ENCODE measurements around the gene GALNT17.

Gene GALNT17

GRCh38 chr7:71495828-71496227 is 363.9 kb downstream of the GALNT17 start:
- Histone ChIP-seq H3K4me3 (ENCODE audit: low read depth, low read length) (no peak overlapping the region), H3K36me3 (ENCODE audit: control insufficient read depth in 2 of 2, insufficient read depth in 1 of 2, low read length in 2 of 2) (no peaks in the 10 kb centered on the region), H3K4me1 (ENCODE audit: control insufficient read depth, insufficient read depth, low read length) (no peaks in the 10 kb centered on the region), H3K9me3 (ENCODE audit: control insufficient read depth, insufficient read depth, low read depth, low read length) (no peaks in the 10 kb centered on the region), H3K27ac (ENCODE audit: extremely low read depth, low read depth, low read length) (no peak overlapping the region)
- TF ChIP-seq ZBTB17 (tag by site-specific recombination; IDR thresholded peaks at IDR 0.05) (no peak), ZNF501 (tag by site-specific recombination; IDR thresholded peaks at IDR 0.05) (no peak), ZBTB1 (tag by site-specific recombination; IDR thresholded peaks at IDR 0.05) (no peak), ZNF37A (tag by site-specific recombination; IDR thresholded peaks at IDR 0.05) (no peak), ZNF629 (tag by site-specific recombination; IDR thresholded peaks at IDR 0.05) (no peak), BCL11A (tag by site-specific recombination; IDR thresholded peaks at IDR 0.05; ENCODE audit: low read depth) (no peak), SP7 (tag by site-specific recombination; IDR thresholded peaks at IDR 0.05) (no peak), BCL6B (tag by site-specific recombination; IDR thresholded peaks at IDR 0.05) (no peak), ZNF391 (tag by site-specific recombination; IDR thresholded peaks at IDR 0.05; ENCODE audit: borderline replicate concordance, low read depth) (no peak), ZNF350 (tag by site-specific recombination; IDR thresholded peaks at IDR 0.05) (no peak), ZNF175 (tag by site-specific recombination; IDR thresholded peaks at IDR 0.05) (no peak), ZNF311 (tag by site-specific recombination; IDR thresholded peaks at IDR 0.05; ENCODE audit: borderline replicate concordance) (no peak), ZNF660 (tag by site-specific recombination; IDR thresholded peaks at IDR 0.05) (no peak), ZFP69B (tag by site-specific recombination; IDR thresholded peaks at IDR 0.05) (no peak), ZNF692 (tag by site-specific recombination; IDR thresholded peaks at IDR 0.05) (no peak)
- TF ChIP-seq, protein P1, sequence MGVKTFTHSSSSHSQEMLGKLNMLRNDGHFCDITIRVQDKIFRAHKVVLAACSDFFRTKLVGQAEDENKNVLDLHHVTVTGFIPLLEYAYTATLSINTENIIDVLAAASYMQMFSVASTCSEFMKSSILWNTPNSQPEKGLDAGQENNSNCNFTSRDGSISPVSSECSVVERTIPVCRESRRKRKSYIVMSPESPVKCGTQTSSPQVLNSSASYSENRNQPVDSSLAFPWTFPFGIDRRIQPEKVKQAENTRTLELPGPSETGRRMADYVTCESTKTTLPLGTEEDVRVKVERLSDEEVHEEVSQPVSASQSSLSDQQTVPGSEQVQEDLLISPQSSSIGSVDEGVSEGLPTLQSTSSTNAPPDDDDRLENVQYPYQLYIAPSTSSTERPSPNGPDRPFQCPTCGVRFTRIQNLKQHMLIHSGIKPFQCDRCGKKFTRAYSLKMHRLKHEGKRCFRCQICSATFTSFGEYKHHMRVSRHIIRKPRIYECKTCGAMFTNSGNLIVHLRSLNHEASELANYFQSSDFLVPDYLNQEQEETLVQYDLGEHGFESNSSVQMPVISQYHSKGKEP (tag by site-specific recombination; IDR thresholded peaks at IDR 0.05) = no peak
- TF ChIP-seq, protein P2, sequence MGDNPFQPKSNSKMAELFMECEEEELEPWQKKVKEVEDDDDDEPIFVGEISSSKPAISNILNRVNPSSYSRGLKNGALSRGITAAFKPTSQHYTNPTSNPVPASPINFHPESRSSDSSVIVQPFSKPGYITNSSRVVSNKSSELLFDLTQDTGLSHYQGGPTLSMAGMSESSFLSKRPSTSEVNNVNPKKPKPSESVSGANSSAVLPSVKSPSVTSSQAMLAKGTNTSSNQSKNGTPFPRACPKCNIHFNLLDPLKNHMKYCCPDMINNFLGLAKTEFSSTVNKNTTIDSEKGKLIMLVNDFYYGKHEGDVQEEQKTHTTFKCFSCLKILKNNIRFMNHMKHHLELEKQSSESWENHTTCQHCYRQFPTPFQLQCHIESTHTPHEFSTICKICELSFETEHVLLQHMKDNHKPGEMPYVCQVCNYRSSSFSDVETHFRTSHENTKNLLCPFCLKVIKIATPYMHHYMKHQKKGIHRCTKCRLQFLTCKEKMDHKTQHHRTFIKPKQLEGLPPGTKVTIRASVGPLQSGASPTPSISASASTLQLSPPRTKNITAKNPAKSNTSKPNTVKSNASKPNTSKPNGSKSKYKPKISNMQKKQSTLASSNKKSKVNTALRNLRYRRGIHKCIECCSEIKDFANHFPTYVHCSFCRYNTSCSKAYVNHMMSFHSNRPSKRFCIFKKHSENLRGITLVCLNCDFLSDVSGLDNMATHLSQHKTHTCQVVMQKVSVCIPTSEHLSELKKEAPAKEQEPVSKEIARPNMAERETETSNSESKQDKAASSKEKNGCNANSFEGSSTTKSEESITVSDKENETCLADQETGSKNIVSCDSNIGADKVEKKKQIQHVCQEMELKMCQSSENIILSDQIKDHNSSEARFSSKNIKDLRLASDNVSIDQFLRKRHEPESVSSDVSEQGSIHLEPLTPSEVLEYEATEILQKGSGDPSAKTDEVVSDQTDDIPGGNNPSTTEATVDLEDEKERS (tag by site-specific recombination; IDR thresholded peaks at IDR 0.05) = no peak
- TF ChIP-seq, protein P3, sequence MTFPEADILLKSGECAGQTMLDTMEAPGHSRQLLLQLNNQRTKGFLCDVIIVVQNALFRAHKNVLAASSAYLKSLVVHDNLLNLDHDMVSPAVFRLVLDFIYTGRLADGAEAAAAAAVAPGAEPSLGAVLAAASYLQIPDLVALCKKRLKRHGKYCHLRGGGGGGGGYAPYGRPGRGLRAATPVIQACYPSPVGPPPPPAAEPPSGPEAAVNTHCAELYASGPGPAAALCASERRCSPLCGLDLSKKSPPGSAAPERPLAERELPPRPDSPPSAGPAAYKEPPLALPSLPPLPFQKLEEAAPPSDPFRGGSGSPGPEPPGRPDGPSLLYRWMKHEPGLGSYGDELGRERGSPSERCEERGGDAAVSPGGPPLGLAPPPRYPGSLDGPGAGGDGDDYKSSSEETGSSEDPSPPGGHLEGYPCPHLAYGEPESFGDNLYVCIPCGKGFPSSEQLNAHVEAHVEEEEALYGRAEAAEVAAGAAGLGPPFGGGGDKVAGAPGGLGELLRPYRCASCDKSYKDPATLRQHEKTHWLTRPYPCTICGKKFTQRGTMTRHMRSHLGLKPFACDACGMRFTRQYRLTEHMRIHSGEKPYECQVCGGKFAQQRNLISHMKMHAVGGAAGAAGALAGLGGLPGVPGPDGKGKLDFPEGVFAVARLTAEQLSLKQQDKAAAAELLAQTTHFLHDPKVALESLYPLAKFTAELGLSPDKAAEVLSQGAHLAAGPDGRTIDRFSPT (tag by site-specific recombination; IDR thresholded peaks at IDR 0.05) = no peak
- ChIA-PET POLR2A (no interaction called here), CTCF (no interaction called here)

All from HEK293 (cell line).